Upper lobe of left lung (tissue), 4 donors: ENCODE results near the gene DSCAM.

Experiments used
- CTCF ChIP-seq, 6 experiments: fragments of 450-650 bp in 4 of 6; fragments of 200-600 bp in 2 of 6; sonication (generic) in 2 of 6; IDR thresholded peaks; one replicate each; pipeline ENCODE4 v1.5.1; 2016 to 2019; ENCODE audit warnings: antibody characterized with exemption in 6 of 6
- EP300 ChIP-seq, 4 donors: sonication (generic); formaldehyde crosslinking; IDR thresholded peaks; one replicate each; pipeline ENCODE4 v1.5.1; 2017; ENCODE audit warnings: antibody characterized with exemption in 4 of 4, control low read depth in 2 of 4
- POLR2A ChIP-seq, 4 donors: fragments of 450-650 bp; IDR thresholded peaks; one replicate each; pipeline ENCODE4 v1.5.1; 2016 to 2017; ENCODE audit warnings: antibody characterized with exemption in 4 of 4, mild to moderate bottlenecking in 2 of 4

- TF ChIP-seq POLR2A (IDR thresholded peaks at IDR 0.05) (no peak), CTCF (IDR thresholded peaks at IDR 0.05) (no peak), EP300 (IDR thresholded peaks at IDR 0.05) (no peak)
Observed at GRCh38 chr21:40622531-40622930, 224.4 kb downstream of the DSCAM start.
